HG03066 (cell line): ENCODE results near the gene FGF12.
"Not testable (repeated sequence)": the region's sequence is repeated elsewhere in the genome, so short reads cannot be mapped to it uniquely, and the experiment has no call there.

Source experiments
- ATAC-seq: cut with Tn5 transposase; IDR thresholded peaks from one replicate; pipeline ENCODE4 v1.9.1; 2021; ENCODE audit warnings: low read depth; ENCODE audit not compliant: unreplicated experiment

Gene FGF12

GRCh38 chr3:192727032-192727847 is at the start of gene FGF12:
Gene FGF12 (minus strand): TSS chr3:192727541.
- ATAC-seq = no peak

DNA sequence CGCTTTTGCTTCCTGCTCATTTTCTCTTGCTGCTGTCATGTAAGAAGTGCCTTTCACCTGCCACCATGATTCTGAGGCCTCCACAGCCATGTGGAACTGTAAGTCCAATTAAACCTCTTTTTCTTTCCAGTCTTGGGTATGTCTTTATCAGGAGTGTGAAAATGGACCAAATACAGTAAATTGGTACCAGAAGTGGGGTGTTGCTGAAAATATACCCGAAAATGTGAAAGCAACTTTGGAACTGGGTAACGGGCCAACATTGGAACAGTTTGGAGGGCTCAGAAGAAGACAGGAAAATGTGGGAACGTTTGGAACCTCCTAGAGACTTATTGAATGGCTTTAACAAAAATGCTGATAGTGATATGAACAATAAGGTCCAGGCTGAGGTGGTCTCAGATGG is 47.0 kb upstream of the FGF12 start:
- ATAC-seq = not testable (repeated sequence)

- no peak for ATAC-seq
These were observed 45.0 kb upstream of the FGF12 start for GRCh38 chr3:192772240-192772894.

GRCh38 chr3:192758654-192759053 is 31.3 kb upstream of the FGF12 start:
- ATAC-seq = no peak

DNA sequence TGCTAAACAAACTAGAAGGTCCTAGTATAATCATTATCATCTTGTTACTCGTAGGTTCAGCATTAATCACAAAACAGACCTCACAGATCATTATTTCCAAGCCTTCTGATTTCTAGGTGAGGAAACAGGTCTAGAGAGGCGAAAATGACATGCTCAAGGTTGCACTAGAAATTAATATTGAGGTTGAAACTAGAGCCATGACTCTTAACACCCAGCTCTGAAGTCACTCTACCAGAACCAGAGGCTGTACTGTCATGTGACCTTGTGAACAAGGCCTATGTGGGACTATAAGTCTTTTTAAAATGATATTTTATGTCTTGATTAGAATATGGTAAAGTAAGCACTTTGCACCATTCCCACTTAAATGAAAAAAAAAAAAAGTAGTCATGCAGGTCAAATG is 23.8 kb upstream of the FGF12 start:
- ATAC-seq = no peak

- ATAC-seq = no peak
These were observed 22.9 kb upstream of the FGF12 start for GRCh38 chr3:192750201-192750600.

GRCh38 chr3:192747746-192748145 is 20.4 kb upstream of the FGF12 start:
- no peak for ATAC-seq

DNA sequence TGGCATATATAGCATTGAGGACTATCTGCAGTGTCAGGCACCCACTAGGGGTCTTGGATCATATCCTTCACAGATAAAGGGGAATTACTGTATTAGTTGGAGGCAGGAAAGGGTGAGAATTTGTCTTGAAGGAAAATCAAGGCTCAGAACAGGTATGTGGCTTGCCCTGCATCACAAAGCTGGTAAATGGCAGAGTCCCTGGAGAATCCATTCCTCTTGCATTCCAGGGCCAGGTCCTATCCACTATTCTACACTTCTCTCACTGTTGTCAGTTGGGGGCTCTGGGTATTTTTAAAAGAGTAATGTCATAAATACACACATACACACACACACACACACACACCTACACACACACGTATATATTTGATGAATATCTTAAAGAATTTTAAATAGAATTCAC is 19.8 kb upstream of the FGF12 start:
- no peak for ATAC-seq

GRCh38 chr3:192745150-192745549 is 17.8 kb upstream of the FGF12 start:
- ATAC-seq = no peak

DNA sequence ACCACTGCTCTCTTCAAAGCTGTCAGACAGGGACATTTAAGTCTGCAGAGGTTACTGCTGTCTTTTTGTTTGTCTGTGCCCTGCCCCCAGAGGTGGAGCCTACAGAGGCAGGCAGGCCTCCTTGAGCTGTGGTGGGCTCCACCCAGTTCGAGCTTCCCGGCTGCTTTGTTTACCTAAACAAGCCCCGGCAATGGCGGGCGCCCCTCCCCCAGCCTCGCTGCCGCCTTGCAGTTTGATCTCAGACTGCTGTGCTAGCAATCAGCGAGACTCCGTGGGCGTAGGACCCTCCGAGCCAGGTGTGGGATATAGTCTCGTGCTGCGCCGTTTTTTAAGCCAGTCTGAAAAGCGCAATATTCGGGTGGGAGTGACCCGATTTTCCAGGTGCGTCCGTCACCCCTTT is 17.3 kb upstream of the FGF12 start:
- ATAC-seq = not testable (repeated sequence)

GRCh38 chr3:192737506-192737905 is 10.2 kb upstream of the FGF12 start:
- ATAC-seq = no peak

DNA sequence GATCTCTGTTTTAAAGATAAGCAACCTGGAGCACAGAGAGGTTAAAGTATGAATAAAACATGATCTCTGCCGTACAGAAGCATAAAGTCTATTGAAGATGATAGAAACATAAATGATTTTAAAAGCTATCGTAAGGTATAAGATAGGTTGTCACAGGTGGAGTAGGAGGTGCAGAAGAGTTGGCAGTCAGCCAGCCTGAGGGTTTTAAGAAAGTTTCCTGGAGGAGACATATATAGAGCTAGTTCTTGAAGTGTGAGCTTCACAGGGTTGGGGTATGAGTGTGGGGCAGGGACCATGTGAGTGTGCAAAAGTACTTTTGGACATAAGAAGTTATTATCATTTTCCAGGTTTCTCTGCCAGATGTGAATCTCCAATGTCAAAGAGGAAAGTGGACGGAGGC is 3.9 kb upstream of the FGF12 start:
- no peak for ATAC-seq

- ATAC-seq = no peak
These were observed 956 bp downstream of the FGF12 start for GRCh38 chr3:192726385-192726784.

DNA sequence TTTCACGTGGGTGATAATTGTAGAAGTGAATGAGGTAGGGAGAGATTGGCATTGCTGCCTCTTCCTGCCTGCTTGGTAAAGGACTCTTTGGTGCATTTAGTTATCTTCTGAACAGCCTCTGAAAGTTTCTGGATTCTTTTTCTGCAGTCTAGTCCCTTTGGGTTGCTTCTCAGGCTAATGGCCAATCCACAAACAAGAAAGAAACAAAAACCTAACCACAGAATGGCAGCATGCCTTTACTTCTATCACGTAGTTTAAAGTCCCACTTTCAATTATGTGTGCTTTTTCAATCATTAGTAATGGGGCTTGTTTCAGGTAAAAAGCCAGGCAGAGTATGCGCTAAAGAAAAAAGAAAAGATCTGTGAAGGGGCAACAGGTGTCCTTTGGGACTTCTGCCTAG is 7.4 kb downstream of the FGF12 start:
- no peak for ATAC-seq

DNA sequence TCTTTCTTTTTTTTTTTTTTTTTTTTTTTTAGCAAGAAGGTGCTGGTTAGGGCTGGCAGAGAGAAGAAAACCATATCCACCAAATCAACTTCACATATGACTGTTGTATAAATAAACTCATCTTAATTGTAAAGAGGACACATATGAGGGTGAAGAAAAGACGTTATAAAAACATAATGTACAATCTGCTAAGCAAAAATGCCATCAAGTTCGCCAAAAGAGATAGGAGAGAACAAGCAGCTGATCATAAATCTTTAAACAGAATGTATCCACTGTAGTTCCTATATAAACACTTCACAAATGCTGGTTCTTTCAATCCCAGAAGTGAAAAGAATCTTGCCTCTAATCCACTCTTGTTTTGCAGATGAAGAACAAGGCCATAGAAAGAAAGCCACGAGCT is 9.2 kb downstream of the FGF12 start:
- ATAC-seq = no peak

DNA sequence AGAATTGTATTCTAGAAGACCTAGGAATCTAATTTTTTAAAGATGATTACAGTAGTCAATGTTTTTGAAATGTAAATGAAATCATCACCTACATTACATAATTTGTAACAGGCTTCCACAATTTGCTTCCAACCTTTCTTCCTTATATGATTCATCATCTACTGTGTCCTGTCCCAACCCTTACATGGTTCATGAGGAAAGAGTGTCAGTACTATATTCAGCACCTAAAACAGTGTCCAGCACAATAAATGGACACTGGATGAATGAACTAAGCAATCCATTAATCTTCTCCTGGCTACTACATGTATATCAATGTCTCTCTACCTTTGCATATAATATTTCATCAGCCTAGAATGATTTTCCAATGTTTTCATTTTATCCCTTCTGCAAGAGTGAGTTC is 12.2 kb downstream of the FGF12 start:
- no peak for ATAC-seq

GRCh38 chr3:192711126-192711525 is 16.2 kb downstream of the FGF12 start:
- ATAC-seq = not testable (repeated sequence)

DNA sequence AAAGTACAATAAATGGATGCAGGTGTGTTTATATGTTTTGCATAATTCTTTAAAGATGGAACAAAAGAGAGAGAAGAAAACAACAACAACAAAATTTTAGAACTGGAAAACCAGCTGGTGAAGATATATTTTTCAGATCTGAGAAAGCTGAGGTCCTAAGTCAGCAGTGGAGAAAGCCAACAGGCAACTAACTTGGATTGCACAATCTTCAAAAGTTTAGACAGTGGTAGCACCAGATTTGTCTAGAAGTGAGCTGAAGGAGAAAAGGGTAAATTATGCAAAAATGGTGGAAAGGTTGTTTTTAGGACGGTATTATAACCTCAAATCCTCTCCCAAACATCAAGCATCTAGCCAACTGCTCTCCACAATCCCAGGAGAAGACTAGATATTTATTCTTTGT is 17.0 kb downstream of the FGF12 start:
- no peak for ATAC-seq

DNA sequence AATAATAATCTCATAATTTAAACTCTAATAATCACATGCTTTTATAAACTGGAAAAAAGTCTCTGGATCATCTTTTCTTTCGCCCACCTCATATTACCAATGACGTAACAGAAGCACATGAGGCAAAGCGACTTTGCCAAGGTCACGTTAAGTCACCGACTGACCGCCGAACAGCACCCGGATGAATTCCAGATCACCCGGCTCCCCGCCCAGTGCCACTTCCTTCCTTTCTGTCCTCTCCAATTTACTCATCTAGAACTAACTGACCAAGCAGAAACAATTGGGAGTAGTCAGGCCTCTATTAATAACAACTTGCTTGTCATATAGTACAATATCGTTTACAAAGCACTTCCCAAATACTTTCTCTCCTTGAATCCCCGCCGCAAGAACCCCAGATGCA is 21.1 kb downstream of the FGF12 start:
- ATAC-seq = no peak

DNA sequence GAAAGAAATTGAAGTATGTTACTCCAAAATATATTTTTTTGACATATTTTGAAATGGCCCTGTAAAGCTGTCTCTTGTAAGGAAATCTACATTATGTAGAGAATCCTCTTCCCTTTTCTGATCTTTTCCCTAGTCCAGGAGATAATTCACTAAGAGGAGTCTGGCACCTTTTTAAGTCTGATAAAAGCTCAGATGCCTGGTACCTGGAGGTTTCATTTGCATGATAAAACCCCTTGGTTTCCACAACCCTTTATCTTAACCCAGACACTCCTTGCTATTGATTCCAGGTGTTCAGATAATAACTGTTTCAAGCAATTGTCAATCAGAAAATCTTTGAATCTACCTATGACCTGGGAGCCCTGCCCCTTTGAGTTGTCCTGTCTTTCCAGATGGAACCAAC is 26.5 kb downstream of the FGF12 start:
- ATAC-seq = no peak

DNA sequence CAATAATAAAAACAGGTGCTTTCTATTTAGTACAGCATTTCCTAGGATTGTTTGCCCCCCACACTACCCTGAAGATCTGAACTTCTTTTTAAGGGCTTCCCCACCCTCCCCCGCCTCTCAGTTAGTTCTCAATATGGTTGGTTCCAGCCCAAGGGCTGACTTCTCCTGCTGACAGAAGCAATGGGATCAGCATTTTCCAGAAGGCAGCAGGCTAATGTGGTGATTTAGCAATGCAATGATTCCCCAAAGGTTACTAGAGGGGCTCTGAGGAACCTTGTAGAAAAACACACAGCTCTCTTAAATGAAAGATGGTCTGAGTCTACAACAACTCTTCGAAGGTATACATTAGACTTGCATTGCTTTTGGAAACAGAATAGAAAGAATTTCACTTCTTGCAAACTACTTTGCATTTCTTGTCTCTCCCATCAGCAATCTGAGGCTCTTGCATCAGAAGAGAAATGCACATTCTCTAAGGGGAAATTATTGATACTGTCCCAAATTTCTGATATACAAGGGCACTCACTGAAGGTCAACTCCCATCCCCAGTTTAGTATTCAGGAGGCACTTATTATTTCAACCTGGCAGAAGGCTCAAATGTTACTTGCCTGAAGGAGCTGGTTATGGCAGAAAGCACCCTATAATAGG is 30.3 kb downstream of the FGF12 start:
- ATAC-seq = no peak
